GM18873 (cell line): ENCODE results near the gene AGTRAP.

Experiments used
- ATAC-seq: cut with Tn5 transposase; IDR thresholded peaks from one replicate; pipeline ENCODE4 v1.9.1; 2021; ENCODE audit warnings: mild to moderate bottlenecking, moderate library complexity, moderate number of reproducible peaks; ENCODE audit not compliant: unreplicated experiment, low FRiP score

AGTRAP gene

DNA sequence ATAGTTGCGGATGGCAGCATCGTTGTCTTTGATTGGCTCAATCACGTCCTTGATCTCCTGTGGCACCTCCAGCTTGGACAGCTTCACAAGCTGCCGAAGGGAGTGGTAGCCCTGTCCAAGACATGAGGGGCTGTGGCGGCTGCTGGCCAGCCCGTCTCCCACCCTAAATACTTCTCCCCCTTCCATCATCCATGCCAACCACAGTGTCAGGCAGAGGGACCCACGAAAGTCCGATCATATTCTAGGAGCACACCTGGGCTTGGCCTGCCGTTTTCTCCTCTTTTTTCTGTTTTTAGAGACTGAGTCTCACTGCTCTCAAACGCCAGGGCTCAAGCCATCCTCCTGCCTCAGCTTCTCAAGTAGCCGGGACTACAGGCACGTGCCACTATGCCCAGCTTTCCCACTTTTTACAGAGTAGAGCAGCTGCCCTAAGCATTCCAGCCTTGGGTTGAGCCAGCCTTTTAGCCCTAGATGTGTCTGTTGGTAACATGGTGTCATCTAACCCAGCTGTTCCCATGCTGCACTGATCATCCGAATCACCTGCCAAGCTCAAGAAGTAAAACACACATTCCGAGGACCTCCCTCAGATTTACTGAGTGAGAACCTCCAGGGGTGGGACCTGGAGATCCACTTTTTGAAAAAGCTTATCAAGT lies 59.4 kb downstream of the AGTRAP start:
- no peak for ATAC-seq

DNA sequence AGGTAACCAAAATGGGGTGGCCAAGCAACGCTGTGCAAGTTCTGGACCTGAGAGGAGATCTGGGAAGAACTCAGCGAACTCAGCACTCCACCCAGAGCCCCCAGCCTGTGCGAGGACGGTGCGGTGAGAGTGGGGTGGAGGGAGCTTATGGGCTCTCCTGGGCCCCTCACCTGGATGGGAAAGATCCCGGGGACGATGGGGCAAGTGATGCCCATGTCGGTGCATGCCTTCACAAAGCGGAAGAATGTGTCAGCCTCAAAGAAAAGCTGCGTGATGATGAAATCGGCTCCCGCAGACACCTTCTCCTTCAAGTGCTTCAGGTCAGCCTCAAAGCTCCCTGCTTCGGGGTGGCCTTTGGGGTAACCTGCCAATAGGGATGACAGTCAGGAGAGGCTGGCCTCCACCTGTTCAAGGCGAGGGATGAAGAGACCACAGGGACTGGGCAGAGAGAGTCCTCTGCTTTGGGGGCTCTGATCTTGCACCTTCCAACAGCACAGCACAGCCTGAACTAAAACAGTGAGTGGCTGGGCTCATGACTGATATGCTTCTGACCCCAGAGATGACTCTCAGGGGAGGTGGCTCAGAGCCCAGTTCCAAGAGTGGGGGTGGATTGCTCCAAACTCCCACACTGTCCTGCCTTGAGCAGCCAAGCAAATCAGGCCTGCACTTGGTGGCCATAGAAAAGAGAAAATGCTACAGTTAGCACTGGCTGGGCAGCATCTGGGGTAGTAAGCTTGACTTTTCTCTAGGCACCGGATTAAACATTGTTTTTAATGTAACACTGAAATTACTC lies 60.3 kb downstream of the AGTRAP start:
- no peak for ATAC-seq

DNA sequence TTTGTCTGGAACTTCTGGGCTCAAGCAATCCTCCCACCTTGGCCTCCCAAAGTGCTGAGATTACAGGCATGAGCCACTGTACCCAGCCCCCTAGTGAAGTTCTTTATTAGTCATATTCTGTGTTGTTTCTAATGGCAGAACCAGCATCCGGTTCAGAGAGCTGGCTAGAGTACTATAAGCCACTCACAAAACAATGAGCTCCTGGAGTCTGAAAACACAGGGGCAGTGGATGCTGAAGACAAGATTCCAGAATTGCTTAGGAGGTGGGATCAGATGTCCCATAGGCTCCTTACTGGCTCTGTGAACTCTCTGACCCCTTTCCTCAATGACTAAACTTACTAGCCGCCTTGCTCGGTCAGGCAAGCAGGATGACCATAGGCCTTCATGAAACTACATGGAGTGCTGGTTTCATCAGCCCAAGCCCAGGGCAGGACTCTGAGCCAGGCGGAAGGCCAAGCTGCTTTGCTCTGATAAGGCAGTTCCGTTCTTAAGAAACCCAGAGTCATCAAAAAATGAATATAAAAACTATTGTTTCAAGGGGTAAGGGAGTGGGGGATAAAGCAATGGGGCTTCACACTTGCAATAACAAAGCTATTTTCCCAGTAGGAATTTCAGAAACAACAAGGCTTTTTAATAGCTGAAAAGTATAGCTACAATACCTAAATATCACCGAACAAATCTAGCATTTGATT lies 61.7 kb downstream of the AGTRAP start:
- ATAC-seq, result no peak

DNA sequence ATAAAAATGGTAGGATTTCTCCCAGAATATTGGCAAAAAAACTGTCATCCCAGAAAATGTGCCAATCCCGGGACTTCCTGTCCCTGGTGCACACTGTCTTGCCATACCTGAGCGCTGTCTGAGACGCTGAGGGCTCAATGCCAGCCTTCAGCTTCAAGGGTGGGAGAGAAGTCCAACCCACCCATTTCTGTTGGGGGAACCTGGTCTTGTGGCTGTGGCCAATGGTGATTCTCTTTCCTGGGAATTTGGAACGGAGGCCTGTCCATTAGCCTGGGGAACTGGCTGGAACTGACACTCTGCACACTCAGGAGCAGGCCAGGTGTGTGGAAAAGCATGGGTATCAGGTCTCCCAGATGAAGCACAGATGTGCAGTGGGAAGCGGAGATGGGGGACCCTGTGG lies 63.2 kb downstream of the AGTRAP start:
- no peak for ATAC-seq

DNA sequence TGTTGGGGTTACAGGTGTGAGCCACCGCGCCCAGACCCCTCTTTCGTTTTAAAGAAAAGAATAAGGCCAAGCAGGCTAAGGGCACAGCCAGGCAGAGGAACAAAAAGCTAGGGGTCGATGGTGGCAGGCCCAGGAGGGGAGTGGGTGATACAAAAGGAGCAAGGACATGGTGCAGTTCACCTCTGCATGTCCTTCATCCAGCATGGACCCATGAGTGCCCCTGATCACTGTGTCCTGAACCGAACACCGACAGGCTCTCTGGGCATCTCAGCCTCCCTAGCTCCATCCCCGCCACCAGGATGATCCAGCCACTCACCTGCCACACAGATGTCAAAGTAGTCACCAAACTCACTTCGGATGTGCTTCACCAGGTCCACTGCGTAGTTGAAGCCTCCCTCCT lies 64.0 kb downstream of the AGTRAP start:
- ATAC-seq, result no peak

DNA sequence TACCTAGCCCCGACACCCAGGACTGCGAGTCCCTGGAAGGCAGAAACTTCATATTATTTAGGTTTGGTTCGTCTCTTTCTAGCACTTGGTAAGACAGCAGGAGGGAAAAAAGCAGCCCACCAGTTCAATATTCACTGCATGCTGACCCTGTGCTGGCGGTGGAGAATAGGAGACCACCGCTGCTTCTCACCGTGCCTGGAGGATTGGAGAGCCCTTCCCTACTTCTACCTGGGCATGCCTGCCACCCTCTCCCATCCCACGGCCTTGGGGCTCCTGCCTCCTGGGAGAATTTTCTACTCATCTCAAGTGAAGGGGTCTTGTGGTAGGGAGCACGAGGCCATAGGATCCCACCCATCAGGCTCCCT lies 64.4 kb downstream of the AGTRAP start:
- no peak for ATAC-seq
